K562 (cell line): ENCODE results near the gene CLTC. TPM values are rescaled to one million over a fixed set of nuclear protein-coding genes. Genes with fewer than 3 reads are reported as not detected.

Experiments
- CCAR2 ChIP-seq: fragments of 200-400 bp; formaldehyde crosslinking; IDR thresholded peaks from 2 replicates; pipeline ENCODE4 v1.6.1; 2017; ENCODE audit warnings: mild to moderate bottlenecking, low read depth, low read length
- EP300 ChIP-seq: IDR thresholded peaks from 2 replicates; pipeline ENCODE4 v1.6.1; 2012; ENCODE audit warnings: low read length, improper control_type of control experiment
- FOXA1 ChIP-seq: fragments of 450-650 bp; IDR thresholded peaks from 2 replicates; pipeline ENCODE4 v1.6.1; 2016; ENCODE audit warnings: mild to moderate bottlenecking, borderline replicate concordance
- FOXK1 ChIP-seq: sonication (generic); formaldehyde crosslinking; IDR thresholded peaks from 2 replicates; pipeline ENCODE4 v1.8.0; 2022; ENCODE audit warnings: missing genetic modification reagents, mild to moderate bottlenecking, borderline replicate concordance
- GATAD2A ChIP-seq: fragments of 450-650 bp; IDR thresholded peaks from 2 replicates; pipeline ENCODE4 v1.6.1; 2017
- HNRNPK ChIP-seq: fragments of 200-400 bp; formaldehyde crosslinking; IDR thresholded peaks from one replicate; pipeline ENCODE4 v1.6.1; 2018; ENCODE audit warnings: mild to moderate bottlenecking, low read depth, low read length; ENCODE audit not compliant: poor library complexity, severe bottlenecking
- MEIS2 ChIP-seq: fragments of 450-650 bp; IDR thresholded peaks from 2 replicates; pipeline ENCODE4 v1.6.1; 2014; ENCODE audit warnings: mild to moderate bottlenecking; ENCODE audit not compliant: partially characterized antibody
- NFXL1 ChIP-seq: fragments of 450-650 bp; formaldehyde crosslinking; IDR thresholded peaks from 2 replicates; pipeline ENCODE4 v1.4.0; 2021; ENCODE audit warnings: mild to moderate bottlenecking
- PPARD ChIP-seq: fragments of 250-450 bp; sonication (Bioruptor Pico); IDR thresholded peaks from 2 replicates; pipeline ENCODE4 v1.8.0; 2022; ENCODE audit warnings: inconsistent platforms, mild to moderate bottlenecking, moderate library complexity
- SAFB2 ChIP-seq: fragments of 200-400 bp; formaldehyde crosslinking; IDR thresholded peaks from 2 replicates; pipeline ENCODE4 v1.6.1; 2018; ENCODE audit warnings: borderline replicate concordance, low read length, low read depth, moderate library complexity; ENCODE audit not compliant: severe bottlenecking
- SETDB1 ChIP-seq: IDR thresholded peaks from one replicate; pipeline ENCODE4 v1.6.1; 2012; ENCODE audit warnings: low read length, control low read depth, inconsistent platforms
- SLC30A9 ChIP-seq: fragments of 250-450 bp; sonication (Bioruptor Pico); IDR thresholded peaks from 2 replicates; pipeline ENCODE4 v1.8.0; 2022; ENCODE audit warnings: mild to moderate bottlenecking, moderate library complexity
- ZBTB12 ChIP-seq: fragments of 250-450 bp; sonication (Bioruptor Pico); IDR thresholded peaks from 2 replicates; pipeline ENCODE4 v1.4.0; 2020
- ZNF655 ChIP-seq: fragments of 250-450 bp; sonication (Bioruptor Pico); IDR thresholded peaks from 2 replicates; pipeline ENCODE4 v1.5.0; 2021
- ZNF780A ChIP-seq: fragments of 250-450 bp; sonication (Bioruptor Pico); IDR thresholded peaks from 2 replicates; pipeline ENCODE4 v1.5.0; 2021; ENCODE audit warnings: mild to moderate bottlenecking
- polyA plus RNA-seq, 8 experiments: library from polyadenylated mRNA; depleted of rRNA in 4 of 8; stranded (reverse) in 5 of 8; unstranded in 3 of 8; fragments of >200 nt; fragmentation: Nextera tagmentation in 2 of 8; fragmentation: Illumina TruSeq in 1 of 8; extraction: Ambion mirVana in 2 of 8; extraction: Trizol in 1 of 8; gene quantifications; 2 replicates each; pipeline versions ENCODE4 v1.2.1 to v1.2.3, GENCODE V29; 2011 to 2014; ENCODE audit warnings: inconsistent platforms in 1 of 8, missing spikeins in 1 of 8
- total RNA-seq, 7 experiments: library from RNA; depleted of rRNA in 6 of 7; stranded (reverse); fragments of >200 nt in 6 of 7; fragmentation: Illumina TruSeq in 2 of 7; extraction: Trizol in 2 of 7; gene quantifications; 2 replicates each; pipeline versions ENCODE4 v1.2.1 to v1.2.3, GENCODE V29; 2011 to 2021; ENCODE audit warnings: low replicate concordance in 1 of 7
- TF ChIP-seq, protein P1 (sequence below): fragments of 250-450 bp; sonication (Bioruptor Pico); IDR thresholded peaks from 2 replicates; pipeline ENCODE4 v1.5.1; 2021; ENCODE audit warnings: mild to moderate bottlenecking

CLTC gene
- total and polyA plus RNA-seq, 9 of the 15 experiments (the other 6 are each of a cell fraction or from before 2014, with no cell fraction given) = 115 to 267 (median 174) TPM

GRCh38 chr17:59619298-59620063 is at the start of gene CLTC (continued):
- TF ChIP-seq FOXK1 (CRISPR knock-in tag) = no peak
- peak; percentile 67 for TF ChIP-seq EP300
- TF ChIP-seq HNRNPK = no peak
- TF ChIP-seq MEIS2 = peak; percentile 44
- no peak for TF ChIP-seq ZNF655 (CRISPR knock-in tag)
- TF ChIP-seq ZNF780A (CRISPR knock-in tag) = no peak
- no peak for TF ChIP-seq FOXA1
- no peak for TF ChIP-seq SETDB1
- TF ChIP-seq SLC30A9 (CRISPR knock-in tag) = no peak
- no peak for TF ChIP-seq NFXL1 (CRISPR knock-in tag)
- no peak for TF ChIP-seq PPARD (CRISPR knock-in tag)
- 0 out of 2 replicates have a peak, but pooled peaks have one; percentile 58 for TF ChIP-seq GATAD2A
- TF ChIP-seq CCAR2 = 0 out of 2 replicates have a peak, but pooled peaks have one; percentile 73
- peak; percentile 87 for TF ChIP-seq ZBTB12 (CRISPR knock-in tag)
- TF ChIP-seq, protein P1, sequence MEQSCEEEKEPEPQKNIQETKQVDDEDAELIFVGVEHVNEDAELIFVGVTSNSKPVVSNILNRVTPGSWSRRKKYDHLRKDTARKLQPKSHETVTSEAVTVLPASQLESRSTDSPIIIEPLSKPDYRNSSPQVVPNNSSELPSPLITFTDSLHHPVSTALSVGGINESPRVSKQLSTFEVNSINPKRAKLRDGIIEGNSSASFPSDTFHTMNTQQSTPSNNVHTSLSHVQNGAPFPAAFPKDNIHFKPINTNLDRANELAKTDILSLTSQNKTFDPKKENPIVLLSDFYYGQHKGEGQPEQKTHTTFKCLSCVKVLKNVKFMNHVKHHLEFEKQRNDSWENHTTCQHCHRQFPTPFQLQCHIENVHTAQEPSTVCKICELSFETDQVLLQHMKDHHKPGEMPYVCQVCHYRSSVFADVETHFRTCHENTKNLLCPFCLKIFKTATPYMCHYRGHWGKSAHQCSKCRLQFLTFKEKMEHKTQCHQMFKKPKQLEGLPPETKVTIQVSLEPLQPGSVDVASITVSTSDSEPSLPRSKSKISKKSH = no peak
- no peak for TF ChIP-seq SAFB2
